Keratinocyte (primary cell): ENCODE results near the gene CCNL2.

ENCODE experiments used
- CTCF ChIP-seq, 3 experiments: IDR thresholded peaks in 1 of 3; conservative IDR thresholded peaks in 1 of 3; optimal IDR thresholded peaks in 1 of 3; 2 replicates in 2 of 3; 3 replicates in 1 of 3; pipeline versions ENCODE3 to v1.5.1; 2011; ENCODE audit warnings: low read length in 3 of 3, mild to moderate bottlenecking in 3 of 3, moderate library complexity in 2 of 3, control low read depth in 1 of 3, inconsistent platforms in 1 of 3; ENCODE audit not compliant: insufficient read depth in 2 of 3; ENCODE audit errors: extremely low read depth in 1 of 3
- EZH2 ChIP-seq: IDR thresholded peaks from one replicate; pipeline ENCODE4 v1.6.1; 2012; ENCODE audit warnings: inconsistent platforms, mild to moderate bottlenecking, low read length, moderate library complexity

GRCh38 chr1:1338278-1338677 is 60.9 kb downstream of the CCNL2 start:
- TF ChIP-seq CTCF (optimal IDR thresholded peaks at IDR 0.05 in 1 of 3, IDR thresholded peaks at IDR 0.05 in 1 of 3, conservative IDR thresholded peaks at IDR 0.05 in 1 of 3; ENCODE audit: extremely low read depth in 1 of 3, insufficient read depth in 2 of 3, low read length in 3 of 3) (no peak), EZH2 (no peak)
